ENCODE results near the gene EZR.

Gene EZR

GRCh38 chr6:158836625-158837311 lies 17.6 kb upstream of the EZR start (continued):
- TF ChIP-seq ZNF513 (tag by site-specific recombination; IDR thresholded peaks at IDR 0.05) (no peak), ZNF16 (tag by site-specific recombination; IDR thresholded peaks at IDR 0.05; ENCODE audit: low read depth) (no peak), ZNF530 (tag by site-specific recombination; IDR thresholded peaks at IDR 0.05; ENCODE audit: low read depth) (no peak), ZNF184 (tag by site-specific recombination; IDR thresholded peaks at IDR 0.05) (no peak), ZNF518A (tag by site-specific recombination; conservative IDR thresholded peaks at IDR 0.05; ENCODE audit: low read depth) (no peak), ZNF521 (tag by site-specific recombination; IDR thresholded peaks at IDR 0.05) (no peak), ZBTB17 (tag by site-specific recombination; IDR thresholded peaks at IDR 0.05) (no peak), HOXC10 (CRISPR knock-in tag; IDR thresholded peaks at IDR 0.05) (no peak), ZNF266 (tag by site-specific recombination; IDR thresholded peaks at IDR 0.05; ENCODE audit: low read depth) (no peak)

GRCh38 chr6:158835616-158836221 lies 16.6 kb upstream of the EZR start:
- H3K4me1 ChIP-seq (ENCODE audit: control insufficient read depth, insufficient read depth, low read length), result no peaks in the 10 kb centered on the region
- TF ChIP-seq KLF17 (tag by site-specific recombination; IDR thresholded peaks at IDR 0.05), result peak; percentile 27; the same call in 1 of the 2 replicates
- TF ChIP-seq ZNF426 (tag by site-specific recombination; IDR thresholded peaks at IDR 0.05), result no peak
- no peak for TF ChIP-seq ZBTB44 (tag by site-specific recombination; IDR thresholded peaks at IDR 0.05)
- TF ChIP-seq ZNF350 (tag by site-specific recombination; IDR thresholded peaks at IDR 0.05), result no peak
- no peak overlapping the region for H3K27ac ChIP-seq (ENCODE audit: extremely low read depth, low read depth, low read length)
- no peaks in the 10 kb centered on the region for H3K36me3 ChIP-seq (ENCODE audit: control insufficient read depth in 2 of 2, insufficient read depth in 1 of 2, low read length in 2 of 2)
- H3K4me3 ChIP-seq (ENCODE audit: low read depth, low read length), result no peak overlapping the region
- ChIA-PET CTCF (interaction anchor here (0.9 kb wide), 1 partner anchor 104 kb away, joined by 3 read pairs; no protein-coding TSS in a partner anchor), POLR2A (interaction anchor here (0.6 kb wide), 1 partner anchor 165 kb away, joined by 3 read pairs; the partner anchor contains the start of gene RSPH3)
- no peaks in the 10 kb centered on the region for H3K9me3 ChIP-seq (ENCODE audit: control insufficient read depth, insufficient read depth, low read depth, low read length)

Measured in HEK293 (cell line).